Hippocampal formation (tissue), 2 donors: Measurements from ENCODE around the gene KIAA0513.
A peak's percentile ranks its signal among the peaks of the same experiment; 100 is the strongest.

Experiments
- DNase-seq, 2 donors: peaks; one replicate each; lab custom pipeline; 2025; lab: John Stamatoyannopoulos, UW

Gene KIAA0513, protein sequence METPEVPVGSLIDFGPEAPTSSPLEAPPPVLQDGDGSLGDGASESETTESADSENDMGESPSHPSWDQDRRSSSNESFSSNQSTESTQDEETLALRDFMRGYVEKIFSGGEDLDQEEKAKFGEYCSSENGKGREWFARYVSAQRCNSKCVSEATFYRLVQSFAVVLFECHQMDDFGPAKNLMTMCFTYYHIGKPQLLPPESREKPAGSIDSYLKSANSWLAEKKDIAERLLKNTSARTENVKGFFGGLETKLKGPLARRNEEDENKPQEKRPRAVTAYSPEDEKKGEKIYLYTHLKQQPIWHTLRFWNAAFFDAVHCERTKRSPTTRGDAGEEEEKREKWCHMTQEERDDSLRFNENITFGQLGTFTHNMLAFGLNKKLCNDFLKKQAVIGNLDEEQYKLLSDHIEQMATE

DNA sequence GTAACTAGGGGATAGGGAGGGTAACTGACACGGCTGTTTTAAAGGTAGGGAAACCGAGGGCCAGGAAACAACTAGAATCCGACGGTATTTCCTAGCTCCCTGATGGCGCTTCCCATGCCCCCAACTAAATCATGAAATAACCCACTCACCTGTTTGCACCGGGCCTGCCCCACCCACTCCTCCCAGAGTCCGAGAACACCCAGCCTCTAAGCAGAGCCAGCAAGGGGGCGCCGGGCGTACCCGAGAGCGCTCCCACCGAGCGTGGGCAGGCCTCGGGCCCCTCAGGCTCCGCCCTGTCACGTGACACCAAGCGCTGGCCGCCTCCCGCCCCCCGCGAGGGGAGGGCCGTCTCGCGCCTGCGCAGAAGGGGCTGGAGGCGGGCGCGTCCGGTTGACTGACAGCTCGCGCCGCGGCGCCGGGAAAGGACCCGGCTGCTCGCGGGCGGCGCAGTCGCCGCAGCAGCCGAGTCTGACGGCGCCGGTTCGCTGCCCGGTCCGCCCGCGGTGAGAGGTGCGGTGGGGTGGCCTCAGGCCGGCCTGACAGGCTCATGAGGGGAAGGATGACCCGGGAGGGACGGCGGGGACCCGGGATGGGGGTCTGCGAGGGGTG lies at the start of gene KIAA0513:
TSS of gene KIAA0513 (plus strand) at position 447 of the 609 bp plus-strand sequence. CDS start 39,277 bp downstream, outside the sequence.
- peak; percentile 92 to 94 for DNase-seq

DNA sequence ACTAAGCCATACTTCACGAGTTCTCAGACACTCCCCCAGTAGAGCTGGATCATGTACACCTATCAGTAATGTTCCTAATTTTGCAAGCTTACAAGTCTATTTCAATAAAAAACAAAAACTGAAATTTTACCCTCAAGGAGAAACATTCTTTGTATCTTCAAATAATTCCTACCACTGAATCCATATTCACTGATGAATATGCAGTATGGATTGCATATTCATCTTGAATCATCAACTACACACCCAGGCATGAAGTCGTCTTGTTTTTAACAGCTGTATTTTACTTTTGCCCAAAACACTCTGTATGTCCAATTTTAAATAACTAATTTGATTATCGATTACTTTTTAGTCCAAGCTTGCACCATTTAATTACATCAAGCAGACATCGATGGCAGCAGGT lies 48.1 kb upstream of the KIAA0513 start:
- DNase-seq, result no peak

DNA sequence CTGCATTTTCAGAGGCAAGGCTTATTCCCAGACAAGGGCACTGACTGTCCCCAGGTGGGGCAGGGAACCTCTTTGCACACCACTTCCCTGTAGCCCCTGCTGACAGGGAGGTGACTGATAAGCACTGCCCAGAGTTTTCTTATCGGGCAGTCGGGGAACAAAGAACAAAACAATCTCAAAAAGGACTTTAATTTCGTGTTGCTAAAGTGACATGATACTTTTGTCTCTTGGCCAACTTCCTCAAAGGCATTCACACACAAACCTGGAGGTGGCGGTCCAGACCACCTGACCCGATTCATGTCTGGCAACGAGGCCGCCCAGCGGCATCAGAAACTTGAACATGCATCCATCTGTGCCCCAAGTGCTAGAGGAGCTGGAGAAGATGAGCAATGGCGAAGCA lies 45.2 kb upstream of the KIAA0513 start:
- DNase-seq, result no peak

DNA sequence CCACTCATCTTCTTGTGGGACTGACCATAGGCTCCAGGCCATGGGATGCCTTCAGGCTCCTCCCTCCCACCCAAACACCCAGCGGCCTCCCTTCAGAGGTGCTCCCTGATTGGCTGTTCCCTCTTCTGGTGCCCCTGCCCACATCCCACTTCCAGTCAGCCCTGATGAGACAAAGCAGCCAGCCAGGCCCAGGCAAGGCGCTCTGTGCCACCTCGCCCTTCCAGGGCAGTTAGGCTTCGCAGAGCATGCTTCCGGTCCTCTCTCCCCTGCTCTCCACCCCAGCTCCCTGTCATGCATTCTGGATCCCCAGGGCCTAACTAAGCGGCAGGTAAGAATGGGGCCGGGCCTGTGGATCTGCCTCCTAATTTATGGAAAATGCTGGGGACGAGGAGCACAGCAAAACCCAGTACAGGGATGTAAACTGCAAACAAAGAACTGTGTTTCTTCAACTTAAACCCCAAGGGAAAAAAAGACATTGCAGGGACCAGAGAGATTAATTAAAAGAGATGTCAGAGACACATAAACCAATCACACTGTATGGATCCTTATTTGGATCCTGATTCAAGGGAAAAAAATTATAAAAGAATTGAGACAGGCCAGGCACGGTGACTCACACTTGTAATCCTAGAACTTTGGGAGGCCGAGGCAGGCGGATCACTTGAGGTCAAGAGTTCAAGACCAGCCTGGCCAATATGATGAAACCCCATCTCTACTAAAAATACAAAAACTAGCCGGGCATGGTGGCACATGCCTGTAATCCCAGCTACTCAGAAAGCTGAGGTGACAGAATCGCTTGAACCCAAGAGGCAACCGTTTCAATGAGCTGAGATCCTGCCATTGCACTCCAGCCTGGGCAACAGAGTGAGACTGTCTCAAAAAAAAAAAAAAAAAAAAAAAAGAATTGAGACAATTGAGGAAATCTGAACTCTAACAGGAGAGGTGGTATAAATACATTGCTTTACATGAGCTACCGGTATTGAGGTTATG lies 42.2 kb upstream of the KIAA0513 start:
- no peak for DNase-seq

DNA sequence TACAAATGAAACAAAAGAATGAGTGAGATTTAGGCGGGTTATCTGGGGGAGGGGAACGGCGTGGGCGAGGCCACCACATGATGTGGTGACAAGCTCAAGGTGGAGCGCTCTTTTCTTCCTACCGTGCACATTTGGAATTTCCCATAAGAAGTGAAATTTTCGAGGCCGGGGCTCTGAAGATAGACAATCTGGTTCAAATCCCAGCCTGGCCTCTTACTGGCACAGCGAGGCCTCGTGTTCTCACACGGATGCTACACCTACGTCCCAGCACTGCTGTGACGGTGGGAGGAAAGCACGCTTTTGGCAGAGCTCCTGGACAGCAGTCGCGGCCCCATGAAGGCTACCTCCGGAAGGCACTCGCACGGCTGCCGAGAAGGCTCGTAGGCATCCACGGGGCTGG lies 41.5 kb upstream of the KIAA0513 start:
- no peak for DNase-seq

DNA sequence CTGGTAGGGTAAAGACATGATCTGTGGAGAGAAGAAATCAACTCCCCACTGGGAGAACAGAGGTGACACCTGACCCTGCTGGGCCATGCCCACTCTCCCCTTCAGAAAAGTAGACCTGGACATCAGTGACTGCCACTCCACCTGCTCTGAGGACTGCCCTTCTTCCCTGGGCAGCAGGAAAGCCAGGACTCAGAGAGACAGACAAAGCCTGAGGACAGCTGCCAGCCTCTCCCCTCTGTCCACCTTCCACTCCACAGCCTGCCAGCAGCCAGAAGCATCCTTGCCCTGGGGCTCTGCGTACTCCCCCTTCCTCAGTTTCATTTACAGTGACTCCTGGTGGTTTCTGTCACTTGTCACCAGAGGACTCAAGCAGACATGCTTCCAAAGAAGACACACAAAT lies 40.7 kb upstream of the KIAA0513 start:
- no peak for DNase-seq

DNA sequence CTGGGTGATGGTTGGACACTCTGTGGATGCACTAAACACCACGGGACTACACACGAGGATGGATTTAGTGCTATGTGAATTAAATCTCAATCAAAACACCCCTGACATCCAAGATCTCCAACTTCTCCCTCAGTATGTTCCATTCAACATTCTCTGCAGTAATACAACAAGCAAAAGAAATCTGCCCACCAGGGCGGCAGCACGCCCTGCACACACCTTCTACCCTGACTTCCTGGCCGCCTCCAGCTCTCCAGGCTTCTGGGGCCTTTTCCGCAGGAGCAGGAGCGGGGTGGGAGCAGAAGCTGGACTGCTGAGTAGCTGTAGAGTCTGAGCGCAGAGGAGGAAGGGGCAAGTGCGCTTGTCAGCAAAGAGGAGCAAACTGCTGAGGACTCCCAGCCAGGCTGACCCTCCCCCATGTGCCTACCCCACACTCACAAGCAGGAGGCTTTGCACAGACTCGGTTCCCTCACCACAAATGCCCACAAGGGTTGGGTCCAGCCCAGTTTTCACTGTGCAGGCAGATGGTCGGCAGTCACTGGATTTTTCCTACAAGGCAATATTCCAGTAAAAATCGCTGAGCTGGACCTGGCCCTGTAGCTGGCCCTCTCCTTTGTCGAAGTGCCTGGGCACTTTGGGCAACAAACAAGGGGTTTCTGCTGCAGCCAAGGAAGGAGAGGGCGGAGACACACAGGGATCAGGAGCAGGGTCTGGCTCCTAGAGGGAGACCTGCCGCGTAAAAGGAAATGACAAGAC lies 39.1 kb upstream of the KIAA0513 start:
- no peak for DNase-seq

DNA sequence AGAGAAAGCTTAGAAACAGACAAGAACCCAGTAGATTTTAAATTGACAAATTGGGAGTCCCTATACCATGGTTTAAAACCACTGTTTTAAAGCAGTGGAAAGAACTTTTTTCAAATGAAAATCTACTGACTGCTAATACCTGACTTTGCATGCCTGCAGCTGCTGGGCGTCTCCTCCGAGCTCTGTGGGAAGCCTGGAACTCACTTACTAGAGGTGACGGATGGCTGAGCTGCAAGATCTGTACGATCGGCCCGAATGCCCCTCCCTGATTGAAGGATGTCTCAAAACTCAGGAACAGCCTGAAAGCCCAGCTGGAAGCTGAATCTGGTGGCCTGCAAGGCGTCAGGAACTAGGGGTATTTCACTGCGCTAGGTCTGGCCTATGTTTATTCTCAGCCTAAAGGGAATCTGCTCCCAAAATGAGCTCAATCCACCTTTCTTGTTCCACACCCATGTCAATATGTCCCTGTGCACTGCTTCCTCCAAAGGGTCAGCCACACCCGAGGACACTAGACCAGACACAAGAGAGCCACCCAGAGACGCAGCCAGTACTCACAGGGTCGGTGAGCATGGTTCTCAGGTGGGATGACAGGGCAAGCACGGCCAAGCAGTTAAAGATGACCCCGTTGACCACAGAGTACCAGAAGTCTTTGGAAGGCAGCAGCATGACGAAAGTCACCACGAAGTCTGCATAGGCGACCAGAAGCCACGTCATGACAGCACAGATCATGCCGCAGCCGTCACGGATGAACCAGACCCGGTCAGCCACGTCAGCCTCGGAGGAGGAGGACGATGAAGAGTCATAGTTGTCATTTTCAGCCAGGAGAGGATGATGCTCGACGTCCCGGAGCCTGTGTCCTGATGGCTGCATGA lies 37.6 kb upstream of the KIAA0513 start:
- DNase-seq, result no peak

DNA sequence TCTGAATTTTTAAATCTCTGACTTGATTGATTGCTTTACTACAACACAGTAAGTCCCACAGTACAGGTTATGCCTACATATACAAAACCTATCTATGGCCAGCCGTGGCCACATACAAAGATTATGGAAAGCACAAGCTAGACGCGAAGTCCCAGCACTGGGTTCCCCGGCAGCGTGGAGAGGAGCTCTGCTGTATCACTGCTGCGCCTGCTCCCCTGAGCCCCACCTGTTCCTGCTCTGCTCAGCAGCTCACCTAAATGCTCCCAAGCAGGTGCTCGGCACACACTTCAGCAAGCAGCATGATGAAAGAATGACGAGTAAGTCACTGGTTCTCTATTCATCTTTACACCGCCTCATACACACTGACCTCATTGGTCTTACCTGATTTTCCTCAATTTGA lies 36.8 kb upstream of the KIAA0513 start:
- no peak for DNase-seq

DNA sequence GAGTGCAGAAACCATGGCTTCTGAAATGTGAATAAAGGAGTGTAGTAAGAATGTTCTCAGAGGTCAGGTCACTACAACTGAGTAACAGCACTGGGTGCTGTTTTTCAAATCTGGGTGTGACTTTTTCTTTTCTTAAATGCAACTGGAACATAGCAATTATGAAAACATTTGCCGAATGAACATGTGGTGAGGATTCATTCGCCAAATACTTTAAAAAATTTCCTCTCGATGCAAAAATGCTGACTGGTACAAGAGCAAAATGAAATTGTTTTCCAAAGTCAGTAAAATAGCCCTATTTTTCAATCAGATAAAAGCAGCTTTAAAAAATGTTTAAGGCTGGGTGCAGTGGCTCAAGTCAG lies 34.9 kb upstream of the KIAA0513 start:
- DNase-seq, result no peak

DNA sequence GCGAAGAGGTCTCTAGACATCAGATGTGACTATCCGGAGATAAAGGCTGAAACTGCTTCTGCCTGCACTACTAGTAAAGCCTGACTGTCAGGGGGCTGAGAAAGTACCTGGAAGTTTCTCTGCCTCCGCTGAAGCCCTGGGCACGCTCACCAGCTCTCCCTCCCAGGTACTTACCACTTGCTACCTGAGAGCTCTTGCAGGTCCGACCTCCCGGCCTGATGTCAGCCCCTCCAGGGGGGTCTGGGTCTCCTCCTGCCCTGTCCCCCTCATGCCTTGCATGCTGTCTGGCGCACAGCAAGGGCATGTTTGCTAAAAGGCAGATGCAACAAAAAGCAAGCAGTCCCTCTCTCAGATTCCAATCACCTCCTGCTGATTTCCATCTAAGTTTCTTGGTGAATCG lies 33.7 kb upstream of the KIAA0513 start:
- DNase-seq, result no peak

DNA sequence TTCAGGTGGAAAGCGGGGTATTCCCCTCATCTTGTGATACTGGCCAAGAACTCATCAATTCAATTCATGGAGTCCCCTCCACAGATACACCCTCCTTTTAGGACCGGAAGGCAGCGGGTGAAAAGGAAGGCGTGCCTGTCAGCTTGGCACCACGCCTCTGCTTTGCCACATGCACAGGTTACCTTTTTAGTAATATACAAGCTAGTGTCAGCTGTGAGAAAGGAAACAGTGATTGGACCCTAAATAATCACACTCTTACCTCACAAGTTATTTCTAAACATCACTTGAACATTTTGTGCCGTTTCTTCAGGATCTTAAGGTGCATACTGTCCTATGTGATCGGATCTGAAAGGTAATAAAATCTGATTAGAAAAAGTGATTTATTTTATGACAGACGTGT lies 31.9 kb upstream of the KIAA0513 start:
- no peak for DNase-seq

DNA sequence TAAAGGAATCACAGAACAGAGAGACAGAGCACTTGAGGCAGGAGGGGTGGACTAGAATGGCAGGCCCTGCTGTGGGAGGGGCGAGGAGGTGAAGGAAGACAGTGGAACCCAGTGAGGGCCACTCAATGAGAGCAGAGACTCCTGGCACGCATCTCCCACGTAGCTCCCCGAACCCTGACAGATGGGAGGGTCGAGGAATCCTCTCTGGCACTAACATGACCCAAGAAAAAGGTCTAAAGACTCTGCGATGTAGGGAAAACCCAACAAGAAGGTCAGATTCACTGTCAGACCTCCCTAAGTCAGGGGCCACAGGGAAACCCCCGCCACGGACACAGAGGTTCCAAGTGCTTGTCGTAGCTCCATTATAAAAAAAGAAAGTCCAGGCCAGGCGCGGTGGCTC lies 31.2 kb upstream of the KIAA0513 start:
- no peak for DNase-seq

DNA sequence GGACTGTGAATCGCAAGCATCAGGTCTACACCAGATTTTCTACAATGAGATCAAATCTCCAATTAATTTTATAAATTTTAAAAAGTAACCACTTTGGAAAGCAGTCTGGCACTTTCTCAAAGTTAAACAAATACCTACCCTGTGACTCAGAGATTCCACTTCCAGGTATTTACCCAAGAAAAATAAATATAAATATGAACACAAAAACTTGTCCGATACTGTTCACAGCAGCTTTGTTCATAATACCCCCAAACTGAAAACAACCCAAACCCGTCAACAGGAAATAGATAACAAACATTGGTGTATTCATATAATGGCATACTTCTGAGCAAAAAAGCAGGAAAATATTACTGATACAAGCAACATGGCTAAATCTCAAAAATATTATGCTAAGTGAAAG lies 28.4 kb upstream of the KIAA0513 start:
- no peak for DNase-seq

DNA sequence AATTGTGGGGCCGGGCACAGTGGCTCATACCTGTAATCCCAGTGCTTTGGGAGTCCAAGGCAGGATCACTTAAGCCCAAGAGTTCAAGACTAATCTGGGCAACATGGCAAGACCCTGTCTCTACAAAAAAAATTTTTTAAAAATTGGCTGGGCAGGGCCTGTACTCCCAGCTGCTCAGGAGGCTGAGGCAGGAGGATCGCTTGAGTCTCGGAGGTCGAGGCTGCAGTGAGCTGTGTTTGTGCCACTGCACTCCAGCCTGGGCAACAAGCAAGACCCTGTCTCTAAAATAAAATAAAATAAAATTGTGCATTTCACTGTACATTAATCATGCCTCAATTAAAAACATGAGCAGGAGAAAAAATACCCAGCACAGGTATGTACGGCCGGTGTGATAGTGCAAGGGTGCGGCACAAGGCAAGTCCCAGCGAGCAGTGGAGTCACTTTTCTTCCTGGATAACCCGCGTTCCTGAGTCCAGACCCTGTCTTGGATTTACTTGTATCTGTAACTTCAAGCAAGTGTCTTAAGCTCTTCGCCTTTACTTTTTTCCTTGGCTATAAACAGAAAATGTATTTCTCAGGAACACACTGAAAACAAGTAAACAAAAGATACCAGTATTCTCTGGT lies 27.6 kb upstream of the KIAA0513 start:
- no peak for DNase-seq

DNA sequence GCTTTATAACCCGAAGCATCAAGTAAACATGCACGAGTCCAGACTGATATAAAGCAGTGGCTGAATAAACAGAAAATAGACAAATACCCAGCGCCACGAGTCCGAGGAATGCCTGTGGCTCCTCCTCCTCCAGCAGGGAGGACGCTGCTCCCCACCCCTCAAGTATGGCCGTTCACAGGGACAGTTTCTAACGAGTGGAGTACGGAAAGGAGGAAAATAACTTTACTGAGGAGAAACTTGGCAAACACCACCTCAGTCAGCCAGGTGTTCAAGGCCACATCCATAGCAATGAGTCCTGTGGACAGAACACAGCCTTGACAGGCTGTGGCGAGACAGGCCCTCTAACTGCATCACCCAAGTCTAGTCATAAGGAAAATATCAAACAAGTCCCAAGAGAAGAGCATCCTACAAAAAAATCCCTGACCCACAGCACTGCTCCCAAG lies 25.5 kb upstream of the KIAA0513 start:
- no peak for DNase-seq

DNA sequence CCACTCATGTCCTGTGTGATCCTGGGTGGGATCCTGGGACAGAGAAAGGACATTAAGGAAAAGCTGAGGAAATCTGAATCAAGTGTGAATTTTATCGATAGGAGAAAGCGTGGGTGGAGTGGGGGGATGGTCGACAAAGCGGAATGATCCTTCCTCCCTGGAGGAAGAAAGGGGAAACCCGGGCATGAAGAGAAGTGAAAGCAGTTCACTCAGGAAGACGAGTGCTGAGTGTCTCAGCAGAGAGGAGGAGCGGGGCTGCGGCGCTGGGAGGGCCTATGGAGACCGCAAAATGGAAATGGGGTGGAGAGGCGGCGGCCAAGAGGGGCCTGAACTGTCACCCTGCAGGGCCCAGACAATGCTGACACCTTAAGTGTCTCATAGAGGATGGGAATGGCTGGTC lies 25.0 kb upstream of the KIAA0513 start:
- DNase-seq, result no peak

DNA sequence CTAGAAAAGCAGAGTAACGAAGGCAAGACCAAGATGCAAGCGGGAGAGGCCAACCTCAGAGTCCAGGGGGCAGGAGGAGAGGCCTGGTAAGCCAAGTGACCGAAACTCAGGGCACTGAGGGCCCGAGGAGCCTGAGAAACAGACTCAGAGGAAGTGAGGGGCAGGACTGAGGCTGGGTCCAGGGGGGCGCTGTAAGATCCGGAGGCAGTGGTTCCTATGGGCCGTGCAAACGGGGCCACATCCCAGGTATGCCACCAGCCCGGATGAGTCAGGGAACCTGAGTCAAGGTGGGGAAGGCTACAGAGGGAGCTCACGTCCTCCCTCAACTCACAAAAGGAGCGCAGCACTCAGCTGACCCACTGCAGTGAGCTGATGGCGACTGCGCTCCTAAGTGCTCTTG lies 24.5 kb upstream of the KIAA0513 start:
- DNase-seq, result no peak

DNA sequence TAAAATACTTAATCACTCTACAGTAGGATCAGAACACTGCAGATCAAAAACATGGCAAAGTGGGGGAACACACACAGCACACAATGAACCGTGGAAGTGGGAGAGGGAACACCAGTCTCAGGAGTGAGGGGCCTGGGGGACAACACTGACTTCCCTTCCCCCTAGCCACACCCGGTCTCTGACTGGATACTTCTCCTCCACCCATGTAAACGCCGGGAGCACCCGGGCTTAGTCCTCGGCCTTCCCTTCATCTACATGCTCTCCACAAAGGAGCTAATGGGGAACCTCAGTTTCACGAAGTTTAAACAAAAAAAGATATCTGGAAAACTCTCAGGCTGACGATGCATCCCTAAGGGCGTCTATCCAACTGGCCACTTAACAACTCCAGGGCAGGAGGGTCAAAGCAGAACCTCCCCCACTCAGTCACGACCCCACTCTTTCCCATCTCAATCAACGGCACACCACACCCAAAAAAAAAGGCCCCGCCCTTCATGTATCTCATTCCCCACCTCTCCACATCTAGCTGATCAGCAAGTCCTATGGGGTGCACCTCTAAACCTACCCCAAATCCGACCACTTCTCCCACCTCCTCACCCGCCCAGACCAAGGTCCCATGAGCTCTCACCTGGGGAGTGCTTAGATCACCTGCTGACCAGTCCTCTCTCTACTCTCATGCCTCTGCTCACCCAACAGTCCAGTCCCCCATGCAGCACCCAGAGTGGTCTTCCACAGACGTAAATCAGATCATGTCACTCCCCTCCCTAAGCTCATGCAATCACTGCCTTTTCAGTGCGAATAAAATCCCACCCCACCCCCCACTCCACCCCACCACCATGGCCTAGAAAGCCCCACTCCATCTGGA lies 23.6 kb upstream of the KIAA0513 start:
- no peak for DNase-seq
